HG03103 (cell line): ENCODE results near the gene MCM3AP.

Experiments used
- ATAC-seq: cut with Tn5 transposase; IDR thresholded peaks from one replicate; pipeline ENCODE4 v1.9.1; 2021; ENCODE audit warnings: low read depth; ENCODE audit not compliant: unreplicated experiment

MCM3AP gene

DNA sequence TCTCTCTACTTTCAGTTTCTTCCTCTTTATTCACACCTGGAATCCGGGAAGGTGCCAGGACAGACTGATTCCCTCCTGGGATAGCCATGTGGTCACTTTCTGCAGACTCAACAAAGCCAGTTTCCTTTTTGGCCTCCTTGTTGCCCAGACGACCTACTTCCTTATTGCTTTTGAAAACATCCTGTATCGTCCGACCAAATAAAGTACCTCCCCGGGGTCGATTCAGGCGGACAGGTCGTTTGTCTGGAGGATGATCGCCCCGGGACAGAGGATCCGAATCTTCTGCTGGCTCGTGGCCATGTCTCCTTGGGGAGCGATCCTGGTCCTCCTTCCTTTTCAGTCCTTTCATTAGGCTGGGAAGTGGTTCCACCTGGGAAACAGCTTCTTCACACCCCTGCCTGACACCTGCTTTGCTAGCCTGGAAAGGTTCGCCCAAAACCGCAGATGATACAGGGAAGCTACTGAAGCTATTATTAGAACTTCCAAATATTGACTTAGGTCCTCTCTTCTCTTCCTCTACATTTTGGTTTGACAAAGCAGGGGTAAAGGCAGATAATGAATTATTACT lies 1.2 kb downstream of the MCM3AP start:
- no peak for ATAC-seq

DNA sequence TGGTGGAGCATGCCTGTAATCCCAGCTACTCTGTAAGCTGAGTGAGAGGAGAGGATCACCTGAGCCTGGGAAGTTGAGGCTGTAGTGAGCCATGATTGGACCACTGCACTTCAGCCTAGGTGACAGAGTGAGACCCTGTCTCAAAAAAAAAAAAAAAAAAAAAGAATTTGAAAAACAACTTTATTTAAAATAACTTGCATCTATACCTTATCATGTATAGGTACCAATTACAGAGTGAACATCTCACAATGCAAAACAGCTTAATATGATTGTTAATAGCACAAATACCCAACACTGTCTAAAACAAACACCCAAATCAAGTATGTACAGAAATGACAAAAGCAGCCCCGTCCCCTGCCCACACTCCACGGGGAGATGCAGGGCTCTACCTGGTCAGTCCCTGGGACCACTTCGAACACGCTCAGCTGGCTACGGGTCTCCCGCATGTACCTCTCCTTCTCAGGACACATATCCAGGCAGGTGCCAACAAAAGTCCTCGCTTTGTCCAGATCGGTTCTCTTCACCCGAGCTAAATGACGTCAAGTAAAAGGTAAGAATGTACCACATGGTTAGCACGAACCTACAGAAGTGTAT lies 10.5 kb downstream of the MCM3AP start:
- no peak for ATAC-seq

DNA sequence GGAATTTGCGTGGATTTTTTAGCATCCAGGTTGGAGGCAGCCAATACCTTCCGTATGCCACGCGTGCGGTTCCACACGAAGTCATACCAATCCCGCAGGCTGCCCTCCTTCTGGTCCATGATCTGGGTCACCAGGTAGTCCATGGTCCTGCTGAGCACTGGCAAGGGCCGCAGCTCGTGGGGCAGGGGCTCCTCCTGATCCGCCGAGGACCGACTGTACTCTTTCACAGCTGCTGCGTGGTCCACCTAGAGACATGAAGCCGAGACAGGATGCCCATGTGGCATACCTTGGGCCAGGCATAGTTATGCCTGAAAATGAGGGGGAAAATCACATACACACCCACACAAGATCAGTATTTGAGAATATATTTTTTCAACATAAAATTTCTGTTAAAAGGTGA lies 12.1 kb downstream of the MCM3AP start:
- no peak for ATAC-seq

DNA sequence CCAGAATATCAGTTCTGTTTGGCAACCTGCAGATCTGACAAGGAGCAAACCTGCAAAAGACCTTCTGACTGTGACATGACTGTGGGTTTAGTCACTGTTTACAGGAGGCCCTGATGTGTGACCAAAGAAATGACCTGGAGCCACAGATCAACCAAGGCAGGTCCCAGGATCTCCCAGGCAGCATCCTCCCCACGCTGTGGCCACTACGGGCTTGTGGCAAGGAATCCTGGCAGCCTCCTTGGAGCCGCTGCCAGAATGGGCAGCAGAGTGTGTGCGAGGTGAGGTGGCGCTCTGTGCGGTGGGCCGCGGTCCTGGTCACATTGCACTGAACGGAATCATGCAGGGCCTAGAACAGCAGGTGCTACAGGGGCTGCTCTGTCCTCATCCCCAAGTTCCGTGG lies 15.9 kb downstream of the MCM3AP start:
- no peak for ATAC-seq

DNA sequence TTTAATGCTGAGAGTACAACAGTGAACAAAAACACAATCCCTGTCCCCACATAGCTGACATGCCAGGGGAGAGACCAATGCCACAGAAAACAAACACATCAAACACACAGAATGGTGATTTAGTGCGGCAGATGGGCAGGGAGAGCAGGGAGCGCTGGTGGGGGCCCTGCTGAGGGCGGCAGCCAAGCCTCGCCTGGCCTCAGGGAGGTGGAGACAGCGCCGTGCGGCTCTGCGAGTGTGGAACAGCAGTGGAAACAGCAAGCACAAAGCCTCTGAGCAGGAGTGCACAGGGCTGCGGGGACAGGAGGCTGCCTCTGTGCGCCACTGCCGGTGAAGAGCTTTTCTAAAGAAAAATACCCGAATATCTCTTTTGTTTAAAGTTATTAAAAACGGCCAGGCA lies 17.0 kb downstream of the MCM3AP start:
- no peak for ATAC-seq

DNA sequence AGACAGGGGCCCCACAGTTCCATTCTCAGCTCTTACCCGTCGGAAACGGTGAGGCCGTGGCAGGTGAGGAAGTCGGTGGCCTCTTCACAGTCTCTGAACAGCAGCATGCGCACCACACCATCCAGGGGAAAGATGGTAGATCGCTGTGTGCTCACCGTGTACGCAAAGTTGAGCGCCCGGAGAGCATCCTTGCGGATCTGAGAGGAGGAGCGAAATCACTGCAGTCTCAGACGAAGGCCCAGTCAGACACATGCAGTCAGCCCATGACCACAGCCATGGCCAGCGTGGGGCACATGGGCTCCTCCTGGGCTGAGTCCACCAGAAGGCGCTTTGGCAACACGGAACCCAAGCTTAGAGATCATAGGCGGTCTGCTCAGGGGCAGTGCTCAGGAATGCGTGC lies 18.5 kb downstream of the MCM3AP start:
- no peak for ATAC-seq

DNA sequence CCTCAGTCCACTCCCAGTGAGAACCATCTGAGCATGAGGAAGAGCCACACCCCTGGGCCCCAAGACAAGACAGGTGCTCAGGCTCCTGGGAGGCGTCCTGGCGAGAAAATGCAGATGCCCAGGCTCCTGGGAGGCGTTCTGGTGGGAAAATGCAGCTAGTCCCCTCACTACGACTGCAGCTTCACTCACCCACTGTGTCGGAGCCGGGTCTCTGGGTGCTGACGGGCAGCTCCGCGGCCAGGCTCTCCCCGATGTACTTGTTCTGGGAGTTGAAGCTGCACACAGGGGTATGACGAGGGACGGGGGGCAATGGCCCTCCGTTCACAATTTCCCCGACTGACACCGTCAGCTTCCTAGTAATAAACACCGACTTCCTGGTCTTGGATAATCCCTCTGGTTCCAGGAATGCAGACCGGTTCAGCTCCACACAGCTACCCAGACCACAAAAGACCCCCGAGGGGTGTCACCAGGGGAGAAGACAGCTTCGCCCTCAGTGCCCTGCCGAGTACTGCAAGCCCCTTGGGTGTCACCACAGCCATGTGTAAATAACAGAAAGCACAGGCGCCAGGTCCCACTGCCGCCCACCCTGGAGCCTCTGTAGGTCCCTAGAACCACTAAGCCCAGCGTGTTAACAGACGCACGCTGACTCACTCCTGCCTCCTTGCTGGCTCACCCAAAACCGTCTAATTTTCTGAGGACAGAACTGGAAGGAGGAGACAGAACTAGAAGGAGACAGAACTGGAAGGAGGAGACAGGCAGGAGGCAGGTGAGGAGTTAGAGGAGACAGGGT lies 19.5 kb downstream of the MCM3AP start:
- ATAC-seq = no peak

DNA sequence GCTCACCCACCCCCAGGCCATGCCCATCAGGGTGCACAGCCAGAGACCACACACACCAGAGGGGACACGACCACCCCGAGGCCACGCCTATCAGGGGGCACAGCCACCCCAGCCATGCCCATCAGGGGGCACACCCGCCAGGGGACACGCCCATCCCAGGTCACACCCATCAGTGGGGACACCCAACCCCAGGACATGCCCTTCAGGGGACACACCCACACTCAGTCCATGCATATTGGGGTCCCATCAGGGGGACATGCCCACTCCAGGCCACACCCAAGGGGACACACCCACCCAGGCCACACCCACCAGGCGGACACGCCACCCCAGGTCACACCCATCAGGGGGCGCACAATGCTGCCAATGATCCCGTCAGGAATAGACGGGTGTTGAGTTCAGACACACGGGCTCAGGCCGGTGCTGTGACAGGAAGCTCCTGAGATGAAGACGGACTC lies 20.7 kb downstream of the MCM3AP start:
- no peak for ATAC-seq

DNA sequence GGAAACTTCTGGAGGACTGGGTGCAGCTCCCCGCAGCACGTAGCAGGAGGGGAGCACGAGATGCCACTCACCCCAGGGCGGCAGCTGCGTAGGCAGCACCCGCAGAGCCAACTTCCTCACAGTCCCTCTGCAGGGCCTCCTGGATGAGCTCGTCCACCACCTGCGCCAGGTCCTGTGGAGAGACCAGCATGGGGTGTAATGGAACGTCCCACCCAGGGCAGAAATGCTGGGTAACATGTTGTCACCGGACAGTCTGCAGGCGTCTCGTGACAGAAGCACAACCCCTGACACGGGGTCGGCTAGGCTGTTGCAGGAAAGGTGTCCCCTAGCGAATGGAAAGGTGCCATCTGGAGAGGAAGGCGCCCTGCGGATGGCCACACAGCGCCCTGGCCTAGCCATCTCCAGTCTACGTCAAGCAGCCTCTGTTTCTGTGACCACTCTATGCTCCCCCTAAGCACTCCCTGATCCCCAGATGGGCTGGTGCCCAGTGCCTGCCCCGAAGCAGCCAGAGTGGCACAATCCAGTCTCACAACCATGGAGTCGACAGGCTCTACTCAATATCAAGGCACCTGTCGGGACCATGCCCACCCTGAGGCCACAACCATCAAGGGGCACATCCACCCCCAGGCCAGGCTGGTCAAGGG lies 21.2 kb downstream of the MCM3AP start:
- ATAC-seq = no peak

DNA sequence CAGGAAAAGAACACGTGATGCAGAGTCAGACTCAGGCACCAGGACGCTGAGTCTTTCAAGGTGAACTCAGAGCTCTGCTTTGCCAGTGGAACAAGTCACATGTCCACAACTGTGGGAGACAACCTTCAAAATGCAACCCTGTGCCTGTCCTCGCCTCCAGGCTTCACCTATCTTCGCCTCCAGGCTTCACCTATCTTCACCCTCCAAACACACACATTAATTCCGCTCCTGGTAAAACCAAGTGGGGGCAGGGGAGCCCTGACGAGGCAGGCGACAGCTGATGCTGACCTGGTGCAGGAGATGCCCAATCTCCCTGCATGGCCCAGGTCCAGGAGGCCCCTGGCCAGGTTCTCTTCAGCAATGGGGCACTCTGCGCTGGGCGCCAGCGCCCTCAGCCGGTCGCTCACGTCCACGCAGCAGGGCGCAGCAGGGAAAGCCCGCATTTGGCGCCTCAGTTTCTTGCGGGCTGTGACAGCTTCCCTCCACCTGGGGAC lies 28.9 kb downstream of the MCM3AP start:
- ATAC-seq = no peak

DNA sequence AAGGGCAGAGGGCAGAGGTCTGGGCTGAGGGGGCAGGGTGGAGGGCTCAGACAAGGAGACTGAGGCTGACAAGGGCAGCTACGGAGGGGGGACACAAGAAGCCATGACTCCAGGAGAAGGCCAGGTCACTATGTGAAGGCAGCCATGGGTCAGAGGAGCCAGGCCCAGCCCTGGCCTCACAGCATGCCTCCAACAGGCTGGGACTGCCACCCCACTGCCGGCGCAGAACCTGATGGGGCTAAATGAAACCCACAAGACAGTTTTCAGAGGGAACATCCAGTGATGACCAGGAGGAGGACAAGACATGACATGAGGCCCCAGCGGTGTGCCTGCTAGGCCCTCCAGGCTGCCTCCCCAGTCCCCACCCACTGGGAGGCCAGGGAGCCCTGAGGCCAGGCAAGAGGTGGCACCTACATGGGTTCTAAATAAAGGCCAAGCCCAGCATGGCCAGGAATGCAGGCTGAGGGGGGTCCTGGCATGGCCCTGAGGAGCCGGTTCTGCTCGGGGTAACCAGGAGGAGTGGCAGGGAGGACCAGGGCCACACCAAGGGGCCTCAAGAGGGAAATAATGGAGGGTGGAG lies 29.6 kb downstream of the MCM3AP start:
- ATAC-seq = no peak

DNA sequence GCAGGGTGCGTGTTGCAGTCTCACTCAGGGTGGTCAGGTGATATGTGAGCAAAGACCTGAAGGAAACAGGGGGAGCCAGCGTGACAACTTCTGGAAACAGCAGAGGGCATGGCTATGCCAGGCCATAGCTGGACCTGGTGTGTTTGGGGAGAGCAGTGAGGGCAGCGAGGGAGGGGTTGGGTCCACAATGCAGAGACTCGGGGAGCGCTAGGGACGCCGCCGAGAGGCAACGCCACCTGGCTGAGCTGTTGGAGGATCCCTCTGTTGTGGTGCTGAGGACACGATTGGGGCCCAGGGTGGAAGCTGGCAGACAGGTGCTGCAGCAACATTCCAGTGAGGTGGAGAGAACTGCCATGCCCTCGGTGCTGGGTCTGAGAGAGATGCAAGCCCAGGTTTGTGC lies 30.2 kb downstream of the MCM3AP start:
- no peak for ATAC-seq

DNA sequence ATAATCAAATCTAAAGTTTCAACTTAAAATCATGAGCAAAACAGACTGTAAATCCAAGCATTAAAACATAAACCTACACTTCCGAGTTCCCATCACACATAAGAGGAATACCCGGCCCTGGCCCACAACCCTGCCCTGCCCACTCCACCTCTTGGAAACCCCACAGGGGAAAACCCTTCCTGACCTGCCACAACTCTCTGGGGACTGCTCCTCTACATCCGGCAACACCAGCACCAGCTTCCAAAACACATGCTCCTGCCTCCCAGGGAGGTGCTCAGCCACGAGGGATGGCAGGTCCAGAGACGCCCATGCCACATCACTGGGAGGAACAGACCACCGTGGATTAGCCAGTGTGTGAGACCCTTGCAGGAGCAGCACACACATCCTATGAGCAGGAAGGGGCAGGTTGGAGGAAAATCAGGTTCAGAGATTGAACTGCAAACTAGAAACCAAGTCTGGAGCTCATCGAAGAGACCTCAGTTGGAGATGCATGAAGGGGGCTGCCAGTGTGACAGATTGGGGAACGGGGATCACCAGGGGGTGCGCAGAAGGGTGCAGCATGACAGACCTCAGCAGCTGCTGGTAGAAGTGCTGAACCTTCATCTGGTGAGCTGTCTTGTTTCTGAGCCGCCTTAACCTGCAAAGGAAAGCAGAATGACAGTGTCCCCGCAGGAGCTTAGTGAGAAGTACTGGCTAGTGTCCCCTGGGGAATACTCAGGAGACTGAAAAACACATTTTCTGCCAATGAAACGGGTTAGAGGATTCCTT lies 31.0 kb downstream of the MCM3AP start:
- no peak for ATAC-seq

DNA sequence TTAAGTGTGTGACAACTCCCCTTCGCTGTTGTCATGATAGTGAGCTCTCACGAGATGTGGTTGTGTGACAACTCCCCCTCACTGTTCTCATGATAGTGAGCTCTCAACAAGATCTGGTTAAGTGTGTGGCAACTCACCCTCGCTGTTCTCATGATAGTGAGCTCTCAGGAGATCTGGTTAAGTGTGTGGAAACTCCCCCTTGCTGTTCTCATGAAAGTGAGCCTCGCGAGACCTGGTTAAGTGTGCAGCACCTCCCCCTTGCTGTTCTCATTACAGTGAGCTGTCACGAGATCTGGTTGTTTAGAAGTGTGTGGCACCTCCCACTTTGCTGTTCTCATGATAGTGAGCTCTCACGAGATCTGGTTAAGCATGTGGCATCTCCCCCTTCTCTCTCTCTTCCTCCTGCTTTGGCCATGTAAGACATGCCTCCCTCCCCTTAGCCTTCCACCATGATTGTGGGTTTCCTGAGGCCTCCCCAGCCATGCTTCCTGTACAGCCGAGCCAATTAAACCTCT lies 31.7 kb downstream of the MCM3AP start:
- ATAC-seq = no peak

DNA sequence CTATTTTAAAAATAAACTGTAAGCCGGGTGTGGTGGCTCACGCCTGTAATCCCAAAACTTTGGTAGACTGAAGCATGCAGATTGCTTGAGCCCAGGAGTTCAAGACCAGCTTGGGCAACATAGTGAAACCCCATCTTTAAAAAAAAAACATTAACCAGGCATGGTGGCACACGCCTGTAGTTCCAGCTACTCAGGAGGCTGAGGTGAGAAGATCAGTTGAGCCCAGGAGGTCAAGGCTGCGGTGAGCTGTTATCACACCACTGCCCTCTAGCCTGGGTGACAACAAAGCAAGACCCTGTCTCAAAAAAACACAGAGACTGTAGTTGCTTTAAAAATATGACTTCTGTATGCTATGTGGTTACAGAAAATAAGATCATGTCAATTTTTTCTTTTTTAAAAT lies 32.6 kb downstream of the MCM3AP start:
- ATAC-seq = no peak

DNA sequence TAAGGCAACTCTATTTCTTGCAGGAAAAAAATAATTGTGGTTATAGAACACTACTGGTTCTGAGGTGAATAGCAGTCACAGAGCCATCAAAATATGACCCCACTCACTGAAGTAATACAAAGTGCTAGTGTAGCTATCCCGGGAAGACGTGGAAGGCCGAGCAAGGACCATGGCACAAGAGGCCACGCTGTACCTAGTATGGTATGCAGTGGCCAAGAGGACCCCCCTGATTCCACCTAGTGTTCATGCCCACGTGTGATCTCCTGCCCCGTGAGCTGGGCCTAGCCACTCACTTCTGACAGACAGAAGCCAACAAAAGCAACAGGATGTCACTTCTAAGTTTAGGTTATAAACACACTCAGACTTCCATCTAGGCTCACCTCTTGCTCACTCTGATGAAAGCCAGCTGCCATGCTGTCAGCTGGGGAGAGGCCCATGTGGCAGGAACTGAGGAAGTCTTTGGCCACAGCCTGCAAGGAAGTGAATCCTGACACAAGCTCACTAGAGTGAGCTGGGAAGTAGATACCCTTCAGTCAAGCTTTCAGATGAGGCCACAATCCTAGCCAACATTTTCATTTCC lies 35.2 kb downstream of the MCM3AP start:
- no peak for ATAC-seq

DNA sequence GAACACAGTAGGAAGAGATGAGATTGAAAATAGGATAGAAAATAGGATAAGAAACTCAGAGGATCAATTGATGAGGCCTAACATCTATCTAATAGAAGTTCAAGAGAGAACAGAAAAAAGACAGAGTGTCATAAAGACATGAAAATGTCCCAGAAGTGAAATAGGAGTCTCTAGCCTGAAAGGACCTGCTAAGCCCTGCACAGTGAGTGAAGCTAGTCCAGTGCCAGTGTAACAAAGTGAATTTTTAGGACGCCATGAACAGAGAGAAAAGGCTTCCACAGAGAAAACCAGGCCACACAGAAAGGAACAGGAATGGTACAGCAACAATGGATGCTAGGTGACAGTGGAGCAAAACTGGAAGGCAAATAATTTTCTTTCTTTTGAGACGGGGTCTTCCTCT lies 36.6 kb downstream of the MCM3AP start:
- ATAC-seq = no peak

DNA sequence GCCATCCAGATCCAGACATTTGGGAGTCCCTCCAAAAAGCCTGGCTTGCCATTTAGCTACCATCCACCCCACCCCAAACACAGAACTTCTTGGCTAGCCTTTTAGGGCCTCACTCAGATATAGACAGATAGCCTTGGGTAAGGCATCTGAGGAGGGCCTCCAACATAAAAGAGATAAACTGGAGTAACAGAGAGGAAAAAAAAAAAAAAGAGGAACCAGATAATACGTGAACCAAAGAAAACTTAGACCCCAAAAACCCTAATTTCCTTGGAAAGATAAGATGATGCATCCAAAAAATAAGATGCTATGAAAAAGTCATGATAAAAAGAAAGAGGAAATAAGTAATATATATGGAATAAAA lies 37.0 kb downstream of the MCM3AP start:
- no peak for ATAC-seq

DNA sequence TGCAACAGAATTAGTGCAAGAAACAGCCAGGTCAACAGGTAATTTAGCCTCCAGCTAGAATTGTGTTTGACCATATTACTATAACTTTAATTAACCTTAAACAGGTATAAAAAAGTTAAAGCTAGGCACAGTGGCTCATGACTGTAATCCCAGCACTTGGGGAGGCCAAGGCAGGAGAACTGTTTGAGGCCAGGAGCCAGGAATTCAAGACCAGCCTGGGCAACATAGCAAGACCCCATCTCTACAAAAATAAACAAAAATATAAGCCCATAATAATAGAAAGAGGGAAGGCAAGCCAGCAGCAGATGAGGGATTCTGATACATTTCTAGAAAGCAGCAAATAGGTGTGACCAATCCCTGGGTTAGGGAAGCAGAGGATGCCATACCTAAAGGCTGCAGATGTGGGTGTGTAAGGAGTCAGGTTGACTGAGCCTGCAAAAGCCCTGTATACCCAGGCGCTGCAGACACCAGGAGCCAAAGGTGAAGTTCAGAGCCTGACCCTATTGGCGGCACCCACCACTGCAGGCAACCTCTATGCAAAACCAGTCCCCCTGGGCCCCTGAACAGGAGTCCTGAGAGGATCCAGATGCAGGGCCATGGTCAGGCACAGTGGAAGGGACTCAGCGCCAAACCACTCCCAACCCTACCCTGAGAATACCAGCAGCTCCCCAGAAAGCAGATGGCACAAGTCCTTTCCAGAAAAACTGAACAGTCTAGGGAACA lies 37.6 kb downstream of the MCM3AP start:
- no peak for ATAC-seq
